Measurements from ENCODE around the gene ARRB2. TPM values are rescaled to one million over a fixed set of nuclear protein-coding genes. Genes with fewer than 3 reads are reported as not detected.
A peak's percentile ranks its signal among the peaks of the same experiment; 100 is the strongest.

Gene ARRB2
- 10 to 100 TPM; 10.9 to 87.6 (median 23.0) TPM for total RNA-seq
- 10 to 100 TPM; 17.1 to 24.8 TPM for polyA plus RNA-seq
- long read RNA-seq, donor 1, transcript ARRB2-216 (14 exons, 1,348 nt), result major isoform, 9 of 16 reads
- long read RNA-seq, donor 1, partial matches to known transcripts, result 4 of 16 reads
- long read RNA-seq, donor 1, other reads (novel, unspliced or antisense), result 1 of 16 reads
- long read RNA-seq, donor 2, transcript ARRB2-201 (15 exons, 1,895 nt), result major isoform, 7 of 23 reads
- long read RNA-seq, donor 2, transcript ARRB2-216 (14 exons, 1,348 nt), result major isoform, 7 of 23 reads
- long read RNA-seq, donor 2, partial matches to known transcripts, result 1 of 23 reads
- long read RNA-seq, donor 2, other reads (novel, unspliced or antisense), result 7 of 23 reads
- long read RNA-seq, donor 3, transcript ARRB2-216 (14 exons, 1,348 nt), result major isoform, 5 of 21 reads
- long read RNA-seq, donor 3, transcript ARRB2-201 (15 exons, 1,895 nt), result major isoform, 5 of 21 reads
- long read RNA-seq, donor 3, partial matches to known transcripts, result 5 of 21 reads
- long read RNA-seq, donor 3, other reads (novel, unspliced or antisense), result 5 of 21 reads

DNA sequence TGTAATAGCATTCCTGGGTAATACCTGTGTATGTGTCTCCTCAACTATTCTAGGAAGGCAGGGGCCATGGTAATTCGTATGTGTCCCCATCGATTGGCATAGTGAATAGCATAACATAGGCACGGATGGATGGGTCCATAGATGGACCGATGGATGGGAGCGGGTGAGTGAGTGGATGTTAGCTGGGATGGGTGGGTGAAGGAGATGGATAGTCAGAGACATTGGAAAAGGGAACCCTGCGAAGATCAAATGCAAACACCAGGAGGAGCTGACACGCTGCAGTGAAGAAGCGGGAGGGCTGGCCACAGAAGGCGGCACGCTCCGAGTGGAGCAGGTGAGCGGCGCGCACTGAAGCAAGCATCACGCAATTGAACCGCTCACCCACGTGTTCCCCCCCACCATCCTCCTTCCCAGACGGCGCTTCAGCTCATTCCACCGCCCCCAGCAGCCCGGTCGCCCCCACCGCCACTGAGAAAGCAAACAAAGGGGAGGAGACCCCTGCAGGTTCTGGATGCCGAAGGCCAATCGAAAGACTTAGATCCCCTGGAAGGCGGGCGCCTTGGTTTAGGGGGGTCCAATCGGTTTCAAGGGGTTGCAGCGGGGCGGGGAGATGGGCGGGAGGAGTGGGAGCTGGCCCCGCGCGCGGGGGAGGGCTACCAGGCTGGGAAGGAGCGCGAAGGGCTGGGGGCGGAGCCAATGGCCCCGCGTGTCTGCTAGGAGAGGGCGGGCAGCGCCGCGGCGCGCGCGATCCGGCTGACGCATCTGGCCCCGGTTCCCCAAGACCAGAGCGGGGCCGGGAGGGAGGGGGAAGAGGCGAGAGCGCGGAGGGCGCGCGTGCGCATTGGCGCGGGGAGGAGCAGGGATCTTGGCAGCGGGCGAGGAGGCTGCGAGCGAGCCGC is at the start of gene ARRB2:
TSS of gene ARRB2 (plus strand) at position 839 of the 899 bp plus-strand sequence. CDS start 90 bp downstream, outside the sequence.
- intact Hi-C loops (cut with DNase I), result loop anchor here in 7 of 10 donors (1.0 to 5.0 kb wide), 8 partner anchors 21 to 182 kb away; partner anchors contain the start of genes GLTPD2 (in 3 of the 7), MED11 (in 3 of the 7) and VMO1 (in 2 of the 7)
- no peaks in the 10 kb centered on the region for H3K27me3 ChIP-seq
- WGBS, 4 donors, result 1% methylated on average over 44 to 67 of the region's 67 CpGs

GRCh38 chr17:4663711-4664110 is 46.7 kb upstream of the ARRB2 start:
- Histone ChIP-seq H3K4me1 (peaks cover 0 to 6% (median 0%) of the 10 kb centered on the region in 12 donors), H3K27ac (no peak overlapping the region), H3K4me3 (no peak overlapping the region), H3K27me3 (peaks cover 0 to 5% (median 0%) of the 10 kb centered on the region in 9 donors), H3K9me3 (no peaks in the 10 kb centered on the region), H3K36me3 (no peaks in the 10 kb centered on the region)
- DNase-seq, result no peak
- 75 to 80% (median 77%) methylated on average over 8 of the region's 8 CpGs for WGBS, 4 donors
- intact Hi-C loops (cut with DNase I), result no loop called here
- no peak for ATAC-seq
- TF ChIP-seq POLR2A (IDR thresholded peaks at IDR 0.05), result no peak
- TF ChIP-seq, protein P1, sequence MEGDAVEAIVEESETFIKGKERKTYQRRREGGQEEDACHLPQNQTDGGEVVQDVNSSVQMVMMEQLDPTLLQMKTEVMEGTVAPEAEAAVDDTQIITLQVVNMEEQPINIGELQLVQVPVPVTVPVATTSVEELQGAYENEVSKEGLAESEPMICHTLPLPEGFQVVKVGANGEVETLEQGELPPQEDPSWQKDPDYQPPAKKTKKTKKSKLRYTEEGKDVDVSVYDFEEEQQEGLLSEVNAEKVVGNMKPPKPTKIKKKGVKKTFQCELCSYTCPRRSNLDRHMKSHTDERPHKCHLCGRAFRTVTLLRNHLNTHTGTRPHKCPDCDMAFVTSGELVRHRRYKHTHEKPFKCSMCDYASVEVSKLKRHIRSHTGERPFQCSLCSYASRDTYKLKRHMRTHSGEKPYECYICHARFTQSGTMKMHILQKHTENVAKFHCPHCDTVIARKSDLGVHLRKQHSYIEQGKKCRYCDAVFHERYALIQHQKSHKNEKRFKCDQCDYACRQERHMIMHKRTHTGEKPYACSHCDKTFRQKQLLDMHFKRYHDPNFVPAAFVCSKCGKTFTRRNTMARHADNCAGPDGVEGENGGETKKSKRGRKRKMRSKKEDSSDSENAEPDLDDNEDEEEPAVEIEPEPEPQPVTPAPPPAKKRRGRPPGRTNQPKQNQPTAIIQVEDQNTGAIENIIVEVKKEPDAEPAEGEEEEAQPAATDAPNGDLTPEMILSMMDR (IDR thresholded peaks at IDR 0.05), result no peak

More for the DNA sequence above, at the start of gene ARRB2:
- ATAC-seq, result peak; percentile 95
- H3K4me3 ChIP-seq, result peak within 1 kb of the TSS; percentile 47 to 93 (median 72)
- peak within 1 kb of the TSS; percentile 33 to 94 (median 77) for H3K27ac ChIP-seq
- H3K9me3 ChIP-seq, result no peaks in the 10 kb centered on the region
- DNase-seq, result peak; percentile 97 to 100 (median 98)
- no peaks in the 10 kb centered on the region for H3K36me3 ChIP-seq
- TF ChIP-seq, protein P1 (IDR thresholded peaks at IDR 0.05), result peak; percentile 37 to 80 (median 61)
- peak in 1 of 2 donors; percentile 65 for TF ChIP-seq POLR2A (IDR thresholded peaks at IDR 0.05)
- peaks cover 0 to 42% (median 11%) of the 10 kb centered on the region in 12 donors for H3K4me1 ChIP-seq

- WGBS, 4 donors, result 83 to 91% (median 87%) methylated on average over 9 of the region's 9 CpGs
- DNase-seq, result no peak
- Histone ChIP-seq H3K4me1 (peaks cover 0 to 6% (median 0%) of the 10 kb centered on the region in 12 donors), H3K9me3 (no peaks in the 10 kb centered on the region), H3K36me3 (no peaks in the 10 kb centered on the region), H3K27ac (no peak overlapping the region), H3K27me3 (peaks cover 0 to 5% (median 0%) of the 10 kb centered on the region in 9 donors), H3K4me3 (no peak overlapping the region)
- intact Hi-C loops (cut with DNase I), result no loop called here
- TF ChIP-seq, protein P1 (IDR thresholded peaks at IDR 0.05), result no peak
- no peak for TF ChIP-seq POLR2A (IDR thresholded peaks at IDR 0.05)
- no peak for ATAC-seq
Measured at GRCh38 chr17:4664230-4664629, 46.2 kb upstream of the ARRB2 start.
